Effector memory CD4-positive, alpha-beta T cell (primary cell): ENCODE results near the gene ESAM.

ENCODE experiments used
- DNase-seq, 3 donors: peaks; one replicate each; pipeline ENCODE4 v3.0.0-alpha.2; 2020
- H3K27ac ChIP-seq: 2 replicates; pipeline ENCODE4 v1.7.0; 2013; ENCODE audit warnings: mild to moderate bottlenecking, low read length, moderate library complexity; ENCODE audit not compliant: insufficient read depth, poor library complexity, severe bottlenecking
- H3K27me3 ChIP-seq: replicated peaks from 2 replicates; pipeline ENCODE4 v1.7.0; 2013; ENCODE audit warnings: mild to moderate bottlenecking, low read length; ENCODE audit not compliant: insufficient read depth, control insufficient read depth, poor library complexity, severe bottlenecking
- H3K36me3 ChIP-seq: 2 replicates; pipeline ENCODE4 v1.7.0; 2013; ENCODE audit warnings: mild to moderate bottlenecking, low read length, moderate library complexity; ENCODE audit not compliant: control insufficient read depth, insufficient read depth
- H3K4me1 ChIP-seq: 2 replicates; pipeline ENCODE4 v1.7.0; 2013; ENCODE audit warnings: low read length, mild to moderate bottlenecking; ENCODE audit not compliant: control insufficient read depth, insufficient read depth, poor library complexity, severe bottlenecking
- H3K4me3 ChIP-seq: 2 replicates; pipeline ENCODE4 v1.7.0; 2013; ENCODE audit warnings: low read length, low read depth, mild to moderate bottlenecking; ENCODE audit not compliant: insufficient read depth, poor library complexity, severe bottlenecking
- H3K9me3 ChIP-seq: 2 replicates; pipeline ENCODE4 v1.7.0; 2013; ENCODE audit warnings: mild to moderate bottlenecking, low read length, moderate library complexity; ENCODE audit not compliant: control insufficient read depth

ESAM gene

GRCh38 chr11:124798991-124799347 is 36.9 kb upstream of the ESAM start:
- Histone ChIP-seq H3K27me3 (no peaks in the 10 kb centered on the region), H3K4me1 (peaks cover 9% of the 10 kb centered on the region), H3K9me3 (no peaks in the 10 kb centered on the region), H3K27ac (peak overlapping the region; percentile 92), H3K36me3 (no peaks in the 10 kb centered on the region), H3K4me3 (peak overlapping the region; percentile 92)
- DNase-seq = no peak

GRCh38 chr11:124796312-124796711 is 34.2 kb upstream of the ESAM start:
- no peak for DNase-seq
- Histone ChIP-seq H3K4me1 (peaks cover 9% of the 10 kb centered on the region), H3K4me3 (no peak overlapping the region), H3K27ac (no peak overlapping the region), H3K27me3 (no peaks in the 10 kb centered on the region), H3K9me3 (no peaks in the 10 kb centered on the region), H3K36me3 (no peaks in the 10 kb centered on the region)

DNA sequence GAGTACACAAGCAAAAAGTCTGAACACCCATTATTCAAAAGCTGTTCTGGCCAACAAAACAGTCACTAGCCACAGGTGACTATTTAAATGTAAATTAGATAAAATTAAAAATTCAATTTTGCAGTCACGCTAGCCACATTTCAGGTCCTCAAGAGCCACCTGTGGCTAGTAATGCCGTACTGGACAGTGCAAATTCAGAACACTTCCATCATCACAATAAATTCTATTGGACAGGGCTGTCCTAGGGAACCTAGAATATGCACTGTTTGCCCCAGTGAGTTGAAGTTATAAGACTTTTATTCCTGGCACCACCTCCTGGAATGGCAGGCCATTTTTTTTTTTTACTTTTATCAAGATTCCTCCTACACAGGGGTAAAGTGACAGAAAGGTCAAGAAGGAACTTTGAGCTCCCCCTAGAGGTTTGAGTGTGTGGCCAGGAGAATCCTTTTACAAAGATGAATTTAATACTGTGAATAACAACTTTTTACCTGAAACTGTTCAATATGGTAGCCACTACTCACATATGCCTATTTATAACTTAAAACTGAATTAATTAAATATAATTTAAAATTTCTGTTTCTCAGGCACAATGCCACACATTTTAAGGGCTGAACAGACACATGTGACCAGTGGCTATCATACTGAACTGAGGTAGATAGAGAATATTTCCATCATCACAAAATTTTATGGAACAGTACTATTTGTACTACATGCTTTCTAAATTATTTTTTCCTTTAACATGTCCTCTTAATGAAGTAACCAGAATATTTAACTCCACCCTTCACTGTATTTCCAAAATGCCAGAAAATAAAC is 31.6 kb upstream of the ESAM start:
- Histone ChIP-seq H3K4me3 (no peak overlapping the region), H3K4me1 (peaks cover 3% of the 10 kb centered on the region), H3K27ac (no peak overlapping the region), H3K27me3 (no peaks in the 10 kb centered on the region), H3K36me3 (no peaks in the 10 kb centered on the region), H3K9me3 (no peaks in the 10 kb centered on the region)
- DNase-seq = no peak

DNA sequence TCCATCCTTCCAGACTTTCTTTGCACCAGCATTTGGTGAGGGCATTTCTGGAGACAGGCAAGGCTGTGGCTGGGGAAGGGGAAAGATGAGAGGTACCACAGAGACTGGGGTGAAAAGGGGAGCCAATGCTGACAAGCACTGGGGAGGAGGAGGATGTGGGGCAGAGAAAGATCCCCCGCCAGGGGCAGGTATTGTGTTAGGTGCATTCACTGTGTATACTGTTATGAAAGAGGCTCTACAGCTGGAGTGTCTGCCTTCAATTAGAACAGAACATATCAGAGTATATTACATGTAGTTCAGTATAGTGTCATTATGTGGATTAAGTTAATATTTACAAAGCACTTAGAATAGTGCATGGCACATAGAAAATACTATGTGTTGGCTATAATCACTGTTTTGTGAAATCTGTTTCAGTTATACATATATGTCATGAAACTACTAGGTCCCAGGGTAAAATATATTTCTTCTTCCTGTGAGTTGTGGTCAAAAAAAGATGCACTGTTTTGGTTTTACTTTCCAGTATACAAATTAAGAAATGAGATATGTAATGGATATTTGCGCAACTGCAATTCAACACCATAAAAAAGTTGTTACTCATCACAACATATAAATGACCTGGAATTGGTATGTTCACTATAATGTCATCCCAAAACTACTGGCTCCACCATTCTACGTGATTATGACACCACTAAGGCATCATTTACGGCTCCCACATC is 29.7 kb upstream of the ESAM start:
- Histone ChIP-seq H3K9me3 (no peaks in the 10 kb centered on the region), H3K27ac (no peak overlapping the region), H3K4me3 (no peak overlapping the region), H3K36me3 (no peaks in the 10 kb centered on the region), H3K27me3 (no peaks in the 10 kb centered on the region), H3K4me1 (no peaks in the 10 kb centered on the region)
- DNase-seq = no peak

GRCh38 chr11:124788521-124788920 is 26.4 kb upstream of the ESAM start:
- H3K4me3 ChIP-seq = no peak overlapping the region
- no peak overlapping the region for H3K27ac ChIP-seq
- H3K9me3 ChIP-seq = no peaks in the 10 kb centered on the region
- no peak for DNase-seq
- no peaks in the 10 kb centered on the region for H3K27me3 ChIP-seq
- H3K36me3 ChIP-seq = no peaks in the 10 kb centered on the region
- H3K4me1 ChIP-seq = no peaks in the 10 kb centered on the region

DNA sequence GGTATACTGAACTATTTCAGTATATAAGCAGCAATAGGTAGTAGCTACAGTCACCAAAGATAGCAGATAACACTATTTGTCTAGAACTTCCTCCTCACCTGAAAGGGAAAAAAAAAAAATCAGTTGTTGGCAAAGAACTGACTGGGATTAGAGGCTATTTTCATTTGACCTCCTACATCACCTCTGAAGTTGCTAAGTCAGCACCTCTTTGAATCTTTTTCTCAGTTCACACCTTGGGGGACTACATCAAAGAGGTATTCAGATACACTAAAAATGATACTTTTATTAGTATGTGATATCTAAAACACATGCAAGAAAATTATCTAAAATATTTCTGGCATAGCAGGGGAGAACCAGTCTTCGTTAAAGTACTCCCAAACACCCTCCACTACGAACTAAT is 22.0 kb upstream of the ESAM start:
- H3K27me3 ChIP-seq = no peaks in the 10 kb centered on the region
- H3K9me3 ChIP-seq = no peaks in the 10 kb centered on the region
- no peak overlapping the region for H3K27ac ChIP-seq
- H3K4me3 ChIP-seq = no peak overlapping the region
- H3K4me1 ChIP-seq = no peaks in the 10 kb centered on the region
- no peak for DNase-seq
- no peaks in the 10 kb centered on the region for H3K36me3 ChIP-seq

GRCh38 chr11:124783002-124783401 is 20.9 kb upstream of the ESAM start:
- Histone ChIP-seq H3K36me3 (peaks cover 3% of the 10 kb centered on the region), H3K4me1 (no peaks in the 10 kb centered on the region), H3K27me3 (no peaks in the 10 kb centered on the region), H3K9me3 (no peaks in the 10 kb centered on the region), H3K27ac (no peak overlapping the region), H3K4me3 (no peak overlapping the region)
- no peak for DNase-seq

- Histone ChIP-seq H3K27me3 (no peaks in the 10 kb centered on the region), H3K36me3 (peaks cover 3% of the 10 kb centered on the region), H3K4me3 (no peak overlapping the region), H3K4me1 (no peaks in the 10 kb centered on the region), H3K9me3 (no peaks in the 10 kb centered on the region), H3K27ac (no peak overlapping the region)
- no peak for DNase-seq
These were observed 17.5 kb upstream of the ESAM start for GRCh38 chr11:124779568-124779967.

- H3K9me3 ChIP-seq = no peaks in the 10 kb centered on the region
- H3K27ac ChIP-seq = no peak overlapping the region
- H3K36me3 ChIP-seq = peaks cover 3% of the 10 kb centered on the region
- no peak for DNase-seq
- no peak overlapping the region for H3K4me3 ChIP-seq
- H3K4me1 ChIP-seq = no peaks in the 10 kb centered on the region
- no peaks in the 10 kb centered on the region for H3K27me3 ChIP-seq
These were observed 16.2 kb upstream of the ESAM start for GRCh38 chr11:124778281-124778680.

DNA sequence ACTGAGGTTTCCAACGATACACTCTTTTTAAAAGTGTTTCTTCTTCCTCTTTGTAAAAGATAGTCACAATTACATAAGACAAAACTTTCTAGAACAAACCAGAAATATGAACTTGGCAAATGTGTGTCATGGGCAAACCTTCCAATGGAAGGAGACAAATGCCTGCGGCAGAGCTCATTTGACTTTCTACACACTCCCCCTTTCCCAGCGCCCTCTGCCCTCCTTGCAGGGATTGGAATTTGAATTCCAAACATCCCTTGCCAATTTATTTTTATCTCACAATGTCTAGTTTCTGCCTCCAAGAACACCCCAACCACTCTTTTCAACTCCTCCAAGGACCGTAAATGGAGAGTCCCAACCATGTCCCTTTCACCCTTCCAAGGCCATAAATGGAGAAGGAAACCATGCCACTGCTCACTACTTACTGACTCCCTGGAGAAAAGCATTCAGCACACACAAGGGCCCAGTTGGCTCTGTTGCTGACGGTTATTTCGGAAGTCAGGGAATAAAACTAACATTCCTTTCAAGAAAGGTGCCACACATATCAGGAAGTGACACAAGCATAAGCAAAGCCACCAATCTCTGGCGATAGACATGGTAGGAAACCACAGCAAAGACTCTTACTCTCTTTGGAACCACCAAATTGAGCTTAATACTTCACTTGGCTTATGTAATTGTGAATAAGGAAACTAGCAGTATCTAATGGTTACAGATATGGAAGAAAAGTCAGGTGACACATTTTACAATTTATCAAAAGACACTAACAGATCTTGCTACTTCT is 15.0 kb upstream of the ESAM start:
- Histone ChIP-seq H3K9me3 (no peaks in the 10 kb centered on the region), H3K27ac (no peak overlapping the region), H3K4me3 (no peak overlapping the region), H3K36me3 (peaks cover 6% of the 10 kb centered on the region), H3K27me3 (no peaks in the 10 kb centered on the region), H3K4me1 (no peaks in the 10 kb centered on the region)
- DNase-seq = no peak
